Upper lobe of left lung (tissue), 4 donors: ENCODE measurements around the gene PLOD1.

ENCODE experiments used
- POLR2A ChIP-seq, 4 donors: fragments of 450-650 bp; IDR thresholded peaks; one replicate each; pipeline ENCODE4 v1.5.1; 2016 to 2017; ENCODE audit warnings: antibody characterized with exemption in 4 of 4, mild to moderate bottlenecking in 2 of 4
- TF ChIP-seq, protein P1 (sequence below), 6 experiments: fragments of 450-650 bp in 4 of 6; fragments of 200-600 bp in 2 of 6; sonication (generic) in 2 of 6; IDR thresholded peaks; one replicate each; pipeline ENCODE4 v1.5.1; 2016 to 2019; ENCODE audit warnings: antibody characterized with exemption in 6 of 6

DNA sequence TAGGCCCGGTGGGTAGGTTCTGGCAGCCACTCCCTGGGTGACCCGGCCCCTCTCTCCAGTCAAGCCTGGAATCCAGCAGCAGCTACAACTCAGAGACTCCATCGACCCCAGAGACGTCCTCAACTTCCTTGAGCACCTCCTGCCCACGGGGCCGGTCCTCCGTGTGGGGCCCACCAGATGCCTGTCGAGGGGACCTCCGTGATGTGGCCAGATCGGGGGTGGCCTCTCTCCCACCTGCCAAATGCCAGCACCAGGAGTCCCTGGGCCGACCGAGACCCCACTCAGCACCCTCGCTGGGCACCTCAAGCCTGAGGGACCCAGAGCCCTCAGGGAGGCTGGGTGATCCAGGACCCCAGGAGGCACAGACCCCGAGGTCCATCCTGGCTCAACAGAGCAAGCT, 87.5 kb downstream of the PLOD1 start:
- TF ChIP-seq, protein P1, sequence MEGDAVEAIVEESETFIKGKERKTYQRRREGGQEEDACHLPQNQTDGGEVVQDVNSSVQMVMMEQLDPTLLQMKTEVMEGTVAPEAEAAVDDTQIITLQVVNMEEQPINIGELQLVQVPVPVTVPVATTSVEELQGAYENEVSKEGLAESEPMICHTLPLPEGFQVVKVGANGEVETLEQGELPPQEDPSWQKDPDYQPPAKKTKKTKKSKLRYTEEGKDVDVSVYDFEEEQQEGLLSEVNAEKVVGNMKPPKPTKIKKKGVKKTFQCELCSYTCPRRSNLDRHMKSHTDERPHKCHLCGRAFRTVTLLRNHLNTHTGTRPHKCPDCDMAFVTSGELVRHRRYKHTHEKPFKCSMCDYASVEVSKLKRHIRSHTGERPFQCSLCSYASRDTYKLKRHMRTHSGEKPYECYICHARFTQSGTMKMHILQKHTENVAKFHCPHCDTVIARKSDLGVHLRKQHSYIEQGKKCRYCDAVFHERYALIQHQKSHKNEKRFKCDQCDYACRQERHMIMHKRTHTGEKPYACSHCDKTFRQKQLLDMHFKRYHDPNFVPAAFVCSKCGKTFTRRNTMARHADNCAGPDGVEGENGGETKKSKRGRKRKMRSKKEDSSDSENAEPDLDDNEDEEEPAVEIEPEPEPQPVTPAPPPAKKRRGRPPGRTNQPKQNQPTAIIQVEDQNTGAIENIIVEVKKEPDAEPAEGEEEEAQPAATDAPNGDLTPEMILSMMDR (IDR thresholded peaks at IDR 0.05), result no peak
- TF ChIP-seq POLR2A (IDR thresholded peaks at IDR 0.05), result no peak
